Mammary epithelial cell (primary cell): ENCODE results near the gene RCSD1.

Experiments
- CTCF ChIP-seq, 2 donors: IDR thresholded peaks in 1 of 2; conservative IDR thresholded peaks in 1 of 2; 2 replicates each; pipeline ENCODE4 v1.5.1; 2011 to 2012; ENCODE audit warnings: inconsistent platforms in 2 of 2, low read length in 2 of 2, mild to moderate bottlenecking in 2 of 2, control low read depth in 1 of 2, low read depth in 1 of 2; ENCODE audit not compliant: insufficient read depth in 1 of 2; ENCODE audit errors: extremely low read depth in 1 of 2
- EZH2 ChIP-seq: IDR thresholded peaks from 2 replicates; pipeline ENCODE4 v1.6.1; 2012; ENCODE audit warnings: low read length, inconsistent platforms, borderline replicate concordance

GRCh38 chr1:167620002-167620401 lies 10.0 kb upstream of the RCSD1 start:
- TF ChIP-seq CTCF (conservative IDR thresholded peaks at IDR 0.05 in 1 of 2, IDR thresholded peaks at IDR 0.05 in 1 of 2; ENCODE audit: extremely low read depth in 1 of 2, insufficient read depth in 1 of 2, low read depth in 1 of 2, low read length in 2 of 2) = no peak
- no peak for TF ChIP-seq EZH2
